ENCODE results near the gene SLC35F2. TPM values are rescaled to one million over a fixed set of nuclear protein-coding genes. Genes with fewer than 3 reads are reported as not detected.
"Not testable (repeated sequence)": the region's sequence is repeated elsewhere in the genome, so short reads cannot be mapped to it uniquely, and the experiment has no call there.

The SLC35F2 gene
- total RNA-seq: 5.1 TPM
- polyA plus RNA-seq: 2.6 TPM

- DNase-seq (ENCODE audit: extremely low spot score): peak; percentile 13
Observed at GRCh38 chr11:107858217-107859070, at the start of gene SLC35F2. Gene SLC35F2 (minus strand): TSS chr11:107858787. CDS start chr11:107858767, 20 bp downstream.

GRCh38 chr11:107908211-107908610, 49.6 kb upstream of the SLC35F2 start:
- H3K4me1 ChIP-seq (ENCODE audit: insufficient read depth): no peaks in the 10 kb centered on the region
- no peak overlapping the region for H3K27ac ChIP-seq (ENCODE audit: low read depth)
- H3K36me3 ChIP-seq (ENCODE audit: insufficient read depth): no peaks in the 10 kb centered on the region
- no peak overlapping the region for H3K4me3 ChIP-seq (ENCODE audit: low read depth, low read length)
- WGBS: 78% methylated on average over 23 of the region's 23 CpGs
- no peak for DNase-seq (ENCODE audit: extremely low spot score)

More at GRCh38 chr11:107858217-107859070, at the start of gene SLC35F2:
- Histone ChIP-seq H3K4me3 (ENCODE audit: low read depth, low read length) (peak within 1 kb of the TSS; percentile 66), H3K36me3 (ENCODE audit: insufficient read depth) (no peaks in the 10 kb centered on the region), H3K4me1 (ENCODE audit: insufficient read depth) (no peaks in the 10 kb centered on the region), H3K27ac (ENCODE audit: low read depth) (peak within 1 kb of the TSS; percentile 30)
- WGBS: under 1% methylated on average over 73 of the region's 73 CpGs

DNA sequence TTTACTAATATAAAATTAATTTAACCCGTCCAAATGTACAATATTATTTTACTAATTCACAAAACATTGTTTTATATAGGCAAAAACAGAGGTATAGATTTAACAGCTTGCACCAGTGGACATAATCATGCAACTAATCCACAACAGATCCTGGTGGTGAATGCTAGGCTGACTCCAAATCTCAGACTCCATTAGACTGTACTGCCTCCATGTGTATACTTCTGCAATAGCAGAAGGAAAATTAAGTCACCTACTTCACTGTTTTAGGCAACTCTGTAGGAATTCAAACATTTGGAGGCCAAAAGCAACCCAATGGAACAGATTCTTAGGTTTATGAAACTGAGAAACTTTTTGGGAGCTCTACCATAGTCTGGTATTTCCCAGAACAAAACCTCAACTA, 39.7 kb upstream of the SLC35F2 start:
- 33% methylated on average over 1 of the region's 1 CpG for WGBS
- no peak overlapping the region for H3K4me3 ChIP-seq (ENCODE audit: low read depth, low read length)
- H3K27ac ChIP-seq (ENCODE audit: low read depth): no peak overlapping the region
- H3K36me3 ChIP-seq (ENCODE audit: insufficient read depth): no peaks in the 10 kb centered on the region
- no peak for DNase-seq (ENCODE audit: extremely low spot score)
- no peaks in the 10 kb centered on the region for H3K4me1 ChIP-seq (ENCODE audit: insufficient read depth)

DNA sequence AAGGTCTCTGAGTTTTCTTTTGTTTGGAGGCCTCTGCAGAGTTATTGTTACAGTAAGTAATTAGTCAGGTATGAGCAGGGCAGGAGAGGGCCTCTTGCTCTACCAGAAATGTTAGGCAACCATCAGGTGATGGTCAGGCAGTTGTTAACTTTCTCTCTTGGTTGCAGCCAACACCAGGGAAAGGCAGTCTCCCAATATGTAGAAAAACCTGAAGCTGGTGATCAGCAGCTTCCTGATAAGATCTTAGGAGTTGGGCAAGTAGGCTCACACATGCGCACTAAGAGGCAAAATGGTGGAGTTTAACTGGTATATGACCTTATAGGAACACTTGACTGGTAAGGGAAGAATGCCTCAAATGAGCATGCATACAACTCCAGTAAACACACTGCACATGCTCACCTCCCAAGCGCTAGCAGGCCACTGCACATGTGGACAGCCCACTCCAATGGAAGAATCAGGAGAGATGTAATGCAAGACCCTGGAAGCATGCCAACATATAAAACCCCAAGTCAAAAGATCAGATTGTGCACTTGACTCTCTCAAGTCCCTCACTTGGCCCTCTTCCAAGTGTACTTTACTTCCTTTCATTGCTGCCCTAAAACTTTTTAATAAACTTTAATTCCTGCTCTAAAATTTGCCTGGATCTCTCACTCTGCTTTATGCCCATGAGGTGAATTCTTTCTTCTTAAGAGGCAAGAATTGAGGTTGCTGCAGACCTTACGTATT, 23.7 kb upstream of the SLC35F2 start:
- WGBS: 90% methylated on average over 3 of the region's 3 CpGs
- no peaks in the 10 kb centered on the region for H3K36me3 ChIP-seq (ENCODE audit: insufficient read depth)
- H3K4me1 ChIP-seq (ENCODE audit: insufficient read depth): no peaks in the 10 kb centered on the region
- DNase-seq (ENCODE audit: extremely low spot score): no peak
- H3K27ac ChIP-seq (ENCODE audit: low read depth): no peak overlapping the region
- H3K4me3 ChIP-seq (ENCODE audit: low read depth, low read length): no peak overlapping the region

GRCh38 chr11:107881471-107881870, 22.9 kb upstream of the SLC35F2 start:
- not testable (repeated sequence) for DNase-seq (ENCODE audit: extremely low spot score); H3K27ac ChIP-seq (ENCODE audit: low read depth); H3K4me1 ChIP-seq (ENCODE audit: insufficient read depth); H3K36me3 ChIP-seq (ENCODE audit: insufficient read depth); H3K4me3 ChIP-seq (ENCODE audit: low read depth, low read length)
- 91% methylated on average over 9 of the region's 9 CpGs for WGBS

- Histone ChIP-seq H3K4me3 (ENCODE audit: low read depth, low read length) (no peak overlapping the region), H3K27ac (ENCODE audit: low read depth) (no peak overlapping the region), H3K36me3 (ENCODE audit: insufficient read depth) (no peaks in the 10 kb centered on the region), H3K4me1 (ENCODE audit: insufficient read depth) (no peaks in the 10 kb centered on the region)
- 53% methylated on average over 2 of the region's 2 CpGs for WGBS
- DNase-seq (ENCODE audit: extremely low spot score): no peak
Observed at GRCh38 chr11:107876141-107876540, 17.6 kb upstream of the SLC35F2 start.

GRCh38 chr11:107864591-107864990, 6.0 kb upstream of the SLC35F2 start:
- Histone ChIP-seq H3K4me3 (ENCODE audit: low read depth, low read length) (no peak overlapping the region), H3K27ac (ENCODE audit: low read depth) (no peak overlapping the region), H3K4me1 (ENCODE audit: insufficient read depth) (no peaks in the 10 kb centered on the region), H3K36me3 (ENCODE audit: insufficient read depth) (no peaks in the 10 kb centered on the region)
- 56% methylated on average over 4 of the region's 4 CpGs for WGBS
- DNase-seq (ENCODE audit: extremely low spot score): no peak

DNA sequence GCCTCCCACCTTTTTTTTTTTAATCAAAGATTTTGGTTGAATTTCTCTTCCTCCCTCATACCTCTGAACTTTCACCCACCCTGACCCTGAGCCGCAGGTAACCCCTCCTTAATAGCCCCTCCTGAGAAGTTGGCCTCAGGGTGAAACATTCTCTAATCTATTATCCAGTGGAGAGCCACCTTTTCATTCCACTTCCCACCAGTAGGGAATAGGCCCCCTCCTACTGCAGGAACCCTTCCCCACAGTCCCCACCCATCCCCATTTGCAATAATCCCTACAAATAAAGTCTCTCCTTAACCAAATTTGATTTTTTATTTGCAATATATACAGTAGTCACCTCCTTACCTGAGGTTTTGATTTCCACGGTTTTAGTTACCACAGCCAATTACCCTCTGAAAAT, 2.1 kb upstream of the SLC35F2 start:
- Histone ChIP-seq H3K36me3 (ENCODE audit: insufficient read depth) (no peaks in the 10 kb centered on the region), H3K4me1 (ENCODE audit: insufficient read depth) (no peaks in the 10 kb centered on the region), H3K27ac (ENCODE audit: low read depth) (no peak overlapping the region), H3K4me3 (ENCODE audit: low read depth, low read length) (no peak overlapping the region)
- DNase-seq (ENCODE audit: extremely low spot score): no peak
- 73% methylated on average over 2 of the region's 2 CpGs for WGBS

DNA sequence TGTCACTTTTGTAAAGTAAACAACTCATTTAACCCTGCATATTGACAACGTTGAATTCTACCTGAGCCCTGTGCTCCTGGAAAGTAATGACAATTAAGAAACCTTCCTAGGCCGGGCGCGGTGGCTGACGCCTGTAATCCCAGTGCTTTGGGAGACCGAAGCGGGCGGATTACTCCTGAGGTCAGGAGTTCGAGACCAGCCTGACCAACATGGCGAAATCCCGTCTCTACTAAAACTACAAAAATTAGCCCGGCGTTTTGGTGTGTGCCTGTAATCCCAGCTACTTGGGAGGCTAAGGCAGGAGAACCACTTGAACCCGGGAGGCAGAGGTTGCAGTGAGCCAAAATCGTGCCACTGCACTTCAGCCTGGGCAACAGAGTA, 1.6 kb upstream of the SLC35F2 start:
- not testable (repeated sequence) for H3K4me1 ChIP-seq (ENCODE audit: insufficient read depth); H3K27ac ChIP-seq (ENCODE audit: low read depth); DNase-seq (ENCODE audit: extremely low spot score); H3K36me3 ChIP-seq (ENCODE audit: insufficient read depth); H3K4me3 ChIP-seq (ENCODE audit: low read depth, low read length)
- WGBS: 81% methylated on average over 15 of the region's 15 CpGs

GRCh38 chr11:107859459-107860239, 1.1 kb upstream of the SLC35F2 start:
- DNase-seq (ENCODE audit: extremely low spot score): no peak
- WGBS: 3% methylated on average over 31 of the region's 31 CpGs
- Histone ChIP-seq H3K36me3 (ENCODE audit: insufficient read depth) (no peaks in the 10 kb centered on the region), H3K27ac (ENCODE audit: low read depth) (no peak overlapping the region), H3K4me1 (ENCODE audit: insufficient read depth) (no peaks in the 10 kb centered on the region), H3K4me3 (ENCODE audit: low read depth, low read length) (peak overlapping the region; percentile 66)

DNA sequence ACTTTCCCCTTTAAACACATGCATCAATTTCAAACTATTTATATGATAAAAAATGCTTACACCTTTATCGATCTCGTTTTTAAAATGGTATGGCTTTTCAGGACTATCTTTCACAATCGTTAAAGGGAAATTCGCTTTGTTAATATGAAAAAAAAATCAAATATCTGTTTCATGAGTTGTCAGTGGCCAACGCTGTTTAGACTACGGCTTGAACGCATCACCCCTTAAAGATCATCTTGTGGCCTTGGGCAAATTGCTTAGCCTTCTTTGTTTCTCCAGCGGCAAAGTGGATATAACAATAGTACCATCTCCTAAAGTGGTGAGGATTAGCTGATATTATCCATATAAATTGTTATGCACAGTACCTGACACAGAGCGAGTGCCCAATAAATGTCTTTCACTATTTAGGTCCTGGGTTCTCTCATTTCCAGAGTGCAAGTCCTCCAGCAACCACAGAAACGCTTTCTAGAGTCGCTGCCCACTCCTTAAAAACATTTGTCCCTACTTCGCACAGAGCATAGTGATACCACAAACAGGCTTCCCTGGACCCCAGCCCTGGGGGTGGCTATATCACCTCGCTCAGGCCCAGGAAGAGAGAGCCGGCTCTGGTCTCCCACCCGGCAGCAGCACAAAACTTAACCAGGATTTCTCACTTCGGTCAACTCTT, 904 bp downstream of the SLC35F2 start:
- Histone ChIP-seq H3K36me3 (ENCODE audit: insufficient read depth) (no peaks in the 10 kb centered on the region), H3K27ac (ENCODE audit: low read depth) (no peak overlapping the region), H3K4me1 (ENCODE audit: insufficient read depth) (no peaks in the 10 kb centered on the region), H3K4me3 (ENCODE audit: low read depth, low read length) (peak overlapping the region; percentile 66)
- DNase-seq (ENCODE audit: extremely low spot score): no peak
- 38% methylated on average over 16 of the region's 16 CpGs for WGBS

DNA sequence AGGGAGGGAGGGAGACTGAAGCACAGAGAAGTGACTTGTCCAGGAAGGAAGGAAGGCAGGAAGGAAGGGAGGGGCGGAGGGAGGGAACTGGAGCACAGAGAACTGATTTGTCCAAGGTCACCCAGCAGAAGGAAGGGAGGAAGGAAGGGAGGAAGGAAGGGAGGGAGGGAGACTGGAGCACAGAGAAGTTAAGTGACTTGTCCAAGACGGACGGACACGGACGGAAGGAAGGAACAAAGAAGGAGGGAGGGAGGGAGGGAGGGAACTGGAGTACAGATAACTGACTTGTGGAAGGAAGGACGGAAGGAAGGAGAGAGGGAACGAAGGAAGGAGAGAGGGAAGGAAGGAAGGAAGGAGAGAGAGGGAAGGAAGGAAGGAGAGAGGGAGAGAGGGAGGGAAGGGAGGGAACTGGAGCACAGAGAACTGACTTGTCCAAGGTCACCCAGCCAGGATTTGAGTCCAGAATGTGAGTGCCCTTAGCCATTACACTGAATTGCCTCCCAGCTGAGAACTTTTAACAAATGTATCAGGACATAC, 1.5 kb downstream of the SLC35F2 start:
- H3K4me3 ChIP-seq (ENCODE audit: low read depth, low read length): no peak overlapping the region
- 54% methylated on average over 7 of the region's 7 CpGs for WGBS
- H3K4me1 ChIP-seq (ENCODE audit: insufficient read depth): no peaks in the 10 kb centered on the region

More for the DNA sequence above, 1.5 kb downstream of the SLC35F2 start:
- Histone ChIP-seq H3K27ac (ENCODE audit: low read depth) (no peak overlapping the region), H3K36me3 (ENCODE audit: insufficient read depth) (no peaks in the 10 kb centered on the region)
- no peak for DNase-seq (ENCODE audit: extremely low spot score)

Data from urinary bladder (tissue), 4 donors.